ENCODE data around the gene TSPAN33.

Gene TSPAN33

DNA sequence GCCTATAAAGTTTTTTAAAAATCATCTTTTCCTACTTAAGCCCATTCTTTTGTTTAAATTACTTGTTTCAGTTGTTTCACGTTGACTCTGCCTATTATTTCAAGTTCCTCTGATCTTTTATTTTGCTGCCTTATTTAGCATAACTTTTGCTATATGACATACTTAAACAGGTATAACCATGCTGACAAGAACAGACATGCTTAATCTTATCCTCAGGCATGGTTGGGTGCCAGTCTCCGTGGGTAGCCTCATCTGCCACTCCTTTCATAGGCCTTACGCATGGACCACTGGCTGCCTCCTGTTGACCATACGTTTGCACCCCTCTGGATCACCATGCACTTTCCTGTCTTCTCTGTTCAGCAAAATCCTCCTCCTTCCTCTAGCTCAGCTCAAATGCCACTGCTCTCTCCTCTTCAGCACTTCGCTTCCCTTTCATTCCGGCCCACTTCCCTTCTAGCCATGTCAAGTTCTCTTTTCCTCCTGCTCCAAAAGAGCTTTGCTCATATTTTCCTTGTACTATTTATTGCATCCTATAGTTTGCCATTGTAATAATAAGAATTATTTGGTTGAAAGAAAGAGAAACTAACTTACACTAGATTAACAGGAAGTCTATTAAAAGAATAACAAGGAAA lies 10.0 kb upstream of the TSPAN33 start:
- TF ChIP-seq, protein P1, sequence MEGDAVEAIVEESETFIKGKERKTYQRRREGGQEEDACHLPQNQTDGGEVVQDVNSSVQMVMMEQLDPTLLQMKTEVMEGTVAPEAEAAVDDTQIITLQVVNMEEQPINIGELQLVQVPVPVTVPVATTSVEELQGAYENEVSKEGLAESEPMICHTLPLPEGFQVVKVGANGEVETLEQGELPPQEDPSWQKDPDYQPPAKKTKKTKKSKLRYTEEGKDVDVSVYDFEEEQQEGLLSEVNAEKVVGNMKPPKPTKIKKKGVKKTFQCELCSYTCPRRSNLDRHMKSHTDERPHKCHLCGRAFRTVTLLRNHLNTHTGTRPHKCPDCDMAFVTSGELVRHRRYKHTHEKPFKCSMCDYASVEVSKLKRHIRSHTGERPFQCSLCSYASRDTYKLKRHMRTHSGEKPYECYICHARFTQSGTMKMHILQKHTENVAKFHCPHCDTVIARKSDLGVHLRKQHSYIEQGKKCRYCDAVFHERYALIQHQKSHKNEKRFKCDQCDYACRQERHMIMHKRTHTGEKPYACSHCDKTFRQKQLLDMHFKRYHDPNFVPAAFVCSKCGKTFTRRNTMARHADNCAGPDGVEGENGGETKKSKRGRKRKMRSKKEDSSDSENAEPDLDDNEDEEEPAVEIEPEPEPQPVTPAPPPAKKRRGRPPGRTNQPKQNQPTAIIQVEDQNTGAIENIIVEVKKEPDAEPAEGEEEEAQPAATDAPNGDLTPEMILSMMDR (IDR thresholded peaks at IDR 0.05; ENCODE audit: insufficient read depth, low read depth, low read length, missing control alignments): no peak
- no peak for DNase-seq (ENCODE audit: low read depth)
- H3K4me3 ChIP-seq (ENCODE audit: low read depth, low read length): 0 out of 2 replicates have a peak overlapping the region, but pooled peaks have one; percentile 16

DNA sequence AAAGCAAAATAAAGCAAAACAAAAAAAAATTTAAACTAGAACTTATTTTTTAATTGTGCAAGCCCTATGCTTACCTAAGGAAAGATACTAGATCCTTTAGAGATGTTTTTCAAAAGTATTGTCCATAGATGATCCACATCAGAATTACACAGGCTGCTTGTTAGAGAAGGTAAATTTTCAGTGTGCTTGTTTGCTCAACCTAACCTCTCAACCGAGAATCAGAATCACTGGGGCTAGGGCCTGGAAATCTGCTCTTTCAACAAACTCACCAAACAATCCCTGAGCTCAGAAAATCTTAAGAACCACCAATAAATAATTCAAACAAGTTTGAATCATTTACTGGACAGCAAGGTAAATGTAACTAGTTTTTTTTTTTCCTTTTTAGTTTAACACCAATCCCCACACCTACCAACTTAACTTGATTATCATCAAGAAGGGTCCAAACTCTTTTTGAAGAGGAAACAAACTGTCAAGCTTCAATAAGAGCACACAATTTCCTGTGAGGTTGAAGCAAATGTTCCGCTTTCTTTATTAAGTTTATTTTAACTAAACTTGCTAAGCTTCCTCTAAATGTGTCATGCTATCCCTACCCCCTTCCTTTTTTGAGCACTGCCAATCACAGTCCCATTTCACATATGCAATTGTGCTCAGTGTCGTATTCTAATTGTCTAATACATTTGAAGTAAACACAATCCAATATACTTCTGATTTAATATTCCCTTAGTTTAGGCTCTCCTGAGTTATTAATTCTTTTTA lies 7.4 kb upstream of the TSPAN33 start:
- TF ChIP-seq, protein P1 (IDR thresholded peaks at IDR 0.05; ENCODE audit: insufficient read depth, low read depth, low read length, missing control alignments): no peak
- H3K4me3 ChIP-seq (ENCODE audit: low read depth, low read length): no peak overlapping the region
- DNase-seq (ENCODE audit: low read depth): peak; percentile 54

DNA sequence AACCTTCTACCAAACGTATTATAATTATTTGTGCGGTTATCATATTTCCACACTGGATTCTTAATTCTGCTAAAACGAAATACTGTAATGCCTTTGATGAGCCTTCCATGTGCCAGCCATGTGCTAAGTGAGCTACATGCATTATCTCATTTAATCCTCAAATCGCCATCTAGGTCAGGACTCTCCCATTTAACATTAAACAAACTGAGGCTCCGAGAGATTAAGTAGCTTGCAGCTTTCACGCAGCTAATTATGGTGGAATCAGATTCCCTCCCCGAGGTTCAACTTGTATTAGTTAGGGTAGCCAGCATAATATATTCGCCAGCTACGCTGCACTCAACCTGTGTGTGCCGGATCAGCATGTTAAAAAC lies 798 bp upstream of the TSPAN33 start:
- peak overlapping the region; percentile 78 for H3K4me3 ChIP-seq (ENCODE audit: low read depth, low read length)
- DNase-seq (ENCODE audit: low read depth): no peak
- TF ChIP-seq, protein P1 (IDR thresholded peaks at IDR 0.05; ENCODE audit: insufficient read depth, low read depth, low read length, missing control alignments): no peak

DNA sequence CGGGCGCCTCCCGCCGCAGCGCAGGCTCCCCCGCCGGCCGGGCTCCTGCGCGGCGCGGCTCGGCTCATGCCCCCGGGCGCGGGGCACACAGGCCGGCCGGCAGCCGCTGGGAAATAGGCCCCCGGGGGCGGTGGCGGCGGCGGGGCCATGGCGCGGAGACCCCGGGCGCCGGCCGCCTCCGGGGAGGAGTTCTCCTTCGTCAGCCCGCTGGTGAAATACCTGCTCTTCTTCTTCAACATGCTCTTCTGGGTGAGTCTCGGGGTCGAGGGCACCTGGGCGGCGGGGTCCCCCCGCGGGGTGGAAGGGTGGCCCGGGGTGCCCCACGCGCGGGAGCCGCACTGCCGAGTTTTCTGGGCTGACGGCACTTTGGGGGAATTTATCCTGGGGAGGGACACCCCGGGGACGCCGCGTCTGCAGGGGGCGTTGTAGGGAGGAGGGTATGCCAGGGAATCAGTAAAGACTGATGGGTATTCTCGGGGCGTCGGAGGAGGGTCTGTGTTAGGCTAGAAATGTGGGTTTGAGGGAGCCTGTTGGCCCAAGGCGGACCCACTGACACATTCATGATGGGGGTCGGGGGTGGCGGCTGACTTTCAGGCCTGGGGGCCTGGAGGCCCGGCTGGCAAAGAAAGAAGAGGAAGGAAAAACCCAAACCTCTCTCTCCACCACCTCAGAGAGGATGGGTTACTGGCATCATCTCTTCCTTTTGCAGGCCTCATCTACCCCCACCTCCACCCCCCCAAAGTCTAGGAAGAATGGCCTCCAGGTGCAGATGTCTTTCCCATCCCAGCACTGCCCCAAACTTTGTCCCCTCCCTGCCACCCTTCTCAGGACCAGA lies 544 bp downstream of the TSPAN33 start:
- H3K4me3 ChIP-seq (ENCODE audit: low read depth, low read length): peak overlapping the region; percentile 88
- TF ChIP-seq, protein P1 (IDR thresholded peaks at IDR 0.05; ENCODE audit: insufficient read depth, low read depth, low read length, missing control alignments): peak; percentile 48
- peak; percentile 37 for DNase-seq (ENCODE audit: low read depth)

DNA sequence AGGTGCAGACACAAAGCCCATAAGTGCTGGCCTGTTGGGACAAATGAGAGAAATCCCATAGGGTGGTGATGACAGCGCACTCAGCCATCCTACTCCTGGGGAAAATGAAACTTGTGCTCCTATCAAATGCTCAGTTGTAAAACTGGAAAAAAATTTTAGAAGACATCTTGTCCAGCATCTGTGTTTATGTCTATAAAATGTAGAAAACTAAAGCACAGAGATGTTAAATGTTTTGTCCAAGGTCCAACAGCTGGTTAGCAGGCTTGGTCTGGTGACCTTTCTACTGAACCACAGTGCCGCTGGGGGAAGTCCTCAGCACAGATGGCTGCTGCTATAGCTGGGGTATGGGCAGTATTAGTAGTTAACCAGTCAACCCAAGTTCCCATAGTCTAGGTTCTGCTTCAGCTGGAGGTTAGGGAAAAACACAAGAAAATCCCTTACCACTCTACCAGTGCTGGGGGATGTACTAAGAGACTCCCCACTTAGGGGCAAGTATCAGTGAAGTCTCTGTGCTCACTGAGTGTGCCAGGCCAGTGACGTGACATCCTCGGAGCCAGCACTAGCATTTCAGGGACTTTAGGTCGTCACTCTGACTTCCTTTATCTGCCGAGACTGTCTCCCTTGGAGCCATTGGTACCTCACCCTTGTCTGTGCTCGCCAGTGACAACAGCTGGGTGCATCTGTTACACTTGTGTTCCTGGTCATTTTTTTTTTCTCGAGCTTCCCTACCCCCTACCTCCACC lies 1.9 kb downstream of the TSPAN33 start:
- TF ChIP-seq, protein P1 (IDR thresholded peaks at IDR 0.05; ENCODE audit: insufficient read depth, low read depth, low read length, missing control alignments): no peak
- peak; percentile 88 for DNase-seq (ENCODE audit: low read depth)
- H3K4me3 ChIP-seq (ENCODE audit: low read depth, low read length): peak overlapping the region; percentile 88

DNA sequence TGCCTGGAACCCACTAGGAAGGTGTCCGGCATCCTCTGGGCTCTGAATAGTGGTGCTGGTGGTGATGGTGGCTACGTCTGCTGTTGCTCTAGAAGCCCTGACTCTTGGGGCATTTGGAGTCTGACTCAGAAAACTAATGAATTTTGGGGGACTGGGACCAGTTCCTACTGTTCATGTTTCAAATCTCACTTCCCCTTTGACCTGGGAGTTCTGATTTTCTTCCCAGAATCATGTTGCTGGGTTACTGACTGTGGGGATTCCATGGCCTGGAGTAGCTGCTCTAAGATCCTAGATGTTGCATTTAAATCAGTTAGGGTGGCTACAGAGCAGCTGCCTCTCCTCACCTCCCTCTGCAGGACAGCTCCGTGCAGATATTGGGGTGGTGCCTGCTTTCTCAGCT lies 3.2 kb downstream of the TSPAN33 start:
- TF ChIP-seq, protein P1 (IDR thresholded peaks at IDR 0.05; ENCODE audit: insufficient read depth, low read depth, low read length, missing control alignments): no peak
- peak overlapping the region; percentile 88 for H3K4me3 ChIP-seq (ENCODE audit: low read depth, low read length)
- DNase-seq (ENCODE audit: low read depth): peak; percentile 44
